HG02870 (cell line): ENCODE results near the gene ENPP5.
"Not testable (repeated sequence)": the region's sequence is repeated elsewhere in the genome, so short reads cannot be mapped to it uniquely, and the experiment has no call there.

Experiments
- ATAC-seq: cut with Tn5 transposase; IDR thresholded peaks from one replicate; pipeline ENCODE4 v1.9.1; 2021; ENCODE audit warnings: mild to moderate bottlenecking, moderate library complexity; ENCODE audit not compliant: unreplicated experiment

ENPP5 gene

DNA sequence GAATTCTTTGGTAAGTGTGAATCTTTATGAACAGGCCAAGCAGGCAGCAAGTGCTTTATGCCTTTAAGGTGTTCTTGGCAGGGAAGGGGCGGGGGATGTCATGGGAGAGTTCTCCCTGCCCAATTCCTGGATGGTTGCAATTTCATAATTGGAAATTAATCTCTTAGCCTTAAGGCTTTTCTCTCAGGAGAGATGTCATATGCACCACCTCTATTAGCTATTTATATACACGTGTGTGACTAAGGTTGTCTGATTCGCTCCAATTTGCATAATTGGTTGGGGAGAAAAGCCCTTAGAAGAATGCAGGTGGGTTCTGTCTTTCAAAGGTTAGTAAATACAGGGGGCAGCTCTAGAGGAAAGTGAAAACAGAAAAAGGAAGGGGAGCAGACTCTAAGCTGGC is 5.2 kb upstream of the ENPP5 start:
- ATAC-seq = peak; percentile 44

GRCh38 chr6:46175446-46175845 is 4.7 kb upstream of the ENPP5 start:
- ATAC-seq = peak; percentile 78

DNA sequence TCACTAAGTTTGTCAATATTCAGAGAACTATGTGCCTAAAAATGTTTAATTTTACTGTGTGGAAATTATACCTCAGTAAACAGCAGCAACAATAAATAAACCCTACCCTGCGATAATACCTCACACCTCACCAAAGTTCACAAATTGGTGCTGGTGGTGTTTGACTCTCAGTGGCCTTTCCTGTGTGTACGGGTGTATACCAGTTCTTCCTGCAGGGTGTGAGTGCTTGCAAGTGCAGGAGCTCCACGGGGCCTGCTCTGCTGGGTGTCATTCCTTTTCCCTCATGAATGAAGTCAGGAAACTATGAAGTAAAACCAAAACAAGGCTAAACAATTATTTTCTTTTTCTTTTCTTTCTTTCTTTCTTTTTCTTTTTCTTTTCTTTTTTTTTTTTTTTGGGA is 4.1 kb upstream of the ENPP5 start:
- no peak for ATAC-seq

- ATAC-seq = no peak
Observed at GRCh38 chr6:46172176-46172575, 1.4 kb upstream of the ENPP5 start.

DNA sequence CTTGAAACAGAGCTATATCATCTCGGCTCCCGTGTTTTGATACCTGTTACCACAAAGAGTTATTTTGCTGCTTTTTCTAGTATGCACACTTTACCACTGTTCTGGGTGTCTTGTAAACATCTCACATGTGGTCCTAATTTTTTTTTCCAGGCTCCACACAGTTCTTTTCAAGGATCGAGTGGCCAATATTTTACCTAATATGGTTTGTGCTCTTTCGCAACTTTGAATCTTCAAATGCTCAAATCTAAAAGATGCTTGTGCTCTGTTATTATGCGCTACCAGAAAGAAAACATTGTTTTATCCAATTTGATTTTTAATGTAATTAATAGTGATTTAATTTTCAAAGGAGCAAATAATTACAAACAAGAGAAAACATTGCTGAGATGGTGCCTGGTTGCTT is 10.7 kb downstream of the ENPP5 start:
- ATAC-seq = no peak

- no peak for ATAC-seq
Observed at GRCh38 chr6:46159229-46159628, 11.6 kb downstream of the ENPP5 start.

DNA sequence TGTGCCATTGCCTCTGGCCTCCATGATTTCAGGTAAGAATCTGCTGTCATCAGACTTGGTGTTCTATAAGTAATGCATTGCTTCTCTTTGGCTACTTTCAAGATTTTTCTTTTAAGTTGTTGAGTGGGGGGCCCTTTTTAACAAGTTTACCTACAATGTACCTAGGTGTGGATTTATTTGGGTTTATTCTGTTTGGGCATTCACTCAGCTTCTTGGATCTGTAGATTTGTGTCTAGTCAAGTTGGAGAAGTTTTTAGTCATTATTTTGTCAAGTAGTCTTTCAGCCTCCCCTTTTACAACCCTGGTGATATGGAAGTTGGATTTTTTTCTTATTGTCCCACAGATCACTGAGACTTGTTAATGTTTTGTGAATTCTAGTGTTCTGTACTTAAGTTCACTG is 14.1 kb downstream of the ENPP5 start:
- ATAC-seq = no peak

- not testable (repeated sequence) for ATAC-seq
Observed at GRCh38 chr6:46149066-46149465, 21.7 kb downstream of the ENPP5 start.

GRCh38 chr6:46144270-46144669 is 26.5 kb downstream of the ENPP5 start:
- no peak for ATAC-seq

- ATAC-seq = peak; percentile 63
Observed at GRCh38 chr6:46138281-46138680, 32.5 kb downstream of the ENPP5 start.

- ATAC-seq = peak; percentile 43
Observed at GRCh38 chr6:46137387-46137786, 33.4 kb downstream of the ENPP5 start.

GRCh38 chr6:46136831-46137230 is 33.9 kb downstream of the ENPP5 start:
- no peak for ATAC-seq

DNA sequence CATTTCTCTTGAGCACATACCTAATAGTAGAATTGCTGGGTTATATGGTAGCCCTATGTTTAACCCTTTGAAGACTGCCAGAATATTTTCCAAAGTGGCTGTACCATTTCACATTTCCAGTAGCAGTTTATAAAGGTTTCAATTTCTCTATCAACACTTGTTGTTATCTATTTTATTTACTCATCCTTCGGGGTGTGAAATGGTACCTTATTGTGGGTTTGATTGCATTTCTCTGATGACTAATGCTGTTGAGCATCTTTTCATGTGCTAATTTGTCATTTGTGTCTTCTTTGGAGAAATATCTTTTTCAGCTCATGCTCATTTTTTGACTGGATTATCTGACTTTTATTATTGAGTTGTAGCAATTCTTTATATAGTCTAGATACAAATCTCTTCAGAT is 35.6 kb downstream of the ENPP5 start:
- ATAC-seq = no peak

DNA sequence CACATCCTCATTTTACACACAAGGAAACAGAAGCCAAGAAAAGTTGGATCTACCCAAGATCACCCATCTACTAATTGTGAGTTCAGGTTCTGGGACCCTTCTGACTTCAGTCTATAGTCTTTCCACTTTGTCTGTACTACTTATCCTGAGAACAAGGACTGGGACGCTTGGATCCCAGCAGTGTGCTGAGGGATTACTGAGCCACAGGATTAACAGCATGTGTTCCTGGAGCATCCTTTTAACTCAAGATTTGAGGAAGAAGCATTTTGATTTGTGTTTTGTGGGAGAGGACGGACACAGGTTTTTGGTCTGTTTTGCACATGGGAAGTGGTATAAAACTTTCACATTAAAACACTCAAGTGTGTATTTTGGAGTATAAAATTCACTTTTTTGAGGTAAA is 36.6 kb downstream of the ENPP5 start:
- no peak for ATAC-seq

DNA sequence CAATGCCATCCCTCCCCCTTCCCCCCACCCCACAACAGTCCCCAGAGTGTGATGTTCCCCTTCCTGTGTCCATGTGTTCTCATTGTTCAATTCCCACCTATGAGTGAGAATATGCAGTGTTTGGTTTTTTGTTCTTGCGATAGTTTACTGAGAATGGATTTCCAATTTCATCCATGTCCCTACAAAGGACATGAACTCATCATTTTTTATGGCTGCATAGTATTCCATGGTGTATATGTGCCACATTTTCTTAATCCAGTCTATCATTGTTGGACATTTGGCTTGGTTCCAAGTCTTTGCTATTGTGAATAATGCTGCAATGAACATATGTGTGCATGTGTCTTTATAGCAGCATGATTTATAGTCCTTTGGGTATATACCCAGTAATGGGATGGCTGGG is 39.5 kb downstream of the ENPP5 start:
- not testable (repeated sequence) for ATAC-seq

GRCh38 chr6:46130666-46131065 is 40.1 kb downstream of the ENPP5 start:
- ATAC-seq = no peak

DNA sequence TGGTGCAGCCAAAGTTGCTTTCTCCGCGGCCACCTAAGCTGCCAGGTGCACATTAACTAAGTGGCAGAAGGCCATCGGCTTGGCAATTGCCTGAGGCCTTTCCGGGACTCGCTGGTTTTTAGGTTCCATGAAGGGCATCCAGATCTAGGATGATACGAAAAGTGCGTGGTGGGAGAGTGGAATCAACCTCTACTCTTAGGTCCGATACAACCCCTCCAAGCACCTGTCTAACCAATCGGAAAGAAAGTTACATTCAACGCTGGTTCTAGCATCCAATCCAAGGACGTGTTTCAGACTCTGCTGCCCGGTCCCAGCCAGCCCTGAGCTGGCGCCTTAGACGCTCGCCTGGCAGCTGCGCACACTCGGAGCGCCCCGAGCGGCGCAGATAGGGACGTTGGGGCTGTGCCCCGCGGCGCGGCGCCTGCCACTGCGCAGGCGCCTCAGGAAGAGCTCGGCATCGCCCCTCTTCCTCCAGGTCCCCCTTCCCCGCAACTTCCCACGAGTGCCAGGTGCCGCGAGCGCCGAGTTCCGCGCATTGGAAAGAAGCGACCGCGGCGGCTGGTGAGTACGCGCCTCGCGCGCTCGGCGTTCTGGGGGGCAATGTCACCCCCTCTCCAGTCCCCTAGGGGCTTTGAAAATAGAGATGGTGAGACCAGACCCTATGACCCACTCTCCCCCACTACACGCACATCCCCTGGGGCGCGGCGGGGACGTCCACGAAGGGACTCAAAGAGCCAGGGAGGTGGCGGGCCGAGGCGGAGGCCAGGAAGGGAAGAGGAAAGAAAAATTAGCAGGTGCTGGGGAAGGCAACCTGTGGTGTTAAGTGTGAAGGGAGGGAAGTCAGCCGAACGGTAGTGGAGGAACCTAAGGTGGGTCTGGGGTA is 40.9 kb downstream of the ENPP5 start, which contains the start of gene ENPP4:
Gene ENPP4 (plus strand): TSS at position 361 of the 883 bp plus-strand sequence. CDS start 9,595 bp downstream, outside the sequence.
- ATAC-seq = peak; percentile 92

DNA sequence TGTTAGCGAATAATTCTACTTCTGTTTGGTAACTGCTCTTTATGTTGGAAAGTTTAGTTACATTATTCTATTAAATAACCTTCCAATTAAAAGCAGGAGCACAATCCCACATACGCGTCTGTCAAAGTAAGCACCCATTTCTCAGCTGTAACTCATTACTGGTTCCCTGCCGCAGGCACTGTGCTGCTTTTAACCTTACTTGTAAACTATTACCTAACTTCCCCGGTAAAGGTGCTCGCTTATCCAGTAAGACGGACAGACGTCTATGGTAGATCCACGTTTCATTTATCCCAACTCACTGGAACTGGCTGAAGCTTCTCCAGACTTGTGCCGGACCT is 41.5 kb downstream of the ENPP5 start:
- peak; percentile 9 for ATAC-seq

GRCh38 chr6:46128476-46128875 is 42.3 kb downstream of the ENPP5 start:
- ATAC-seq = peak; percentile 34

DNA sequence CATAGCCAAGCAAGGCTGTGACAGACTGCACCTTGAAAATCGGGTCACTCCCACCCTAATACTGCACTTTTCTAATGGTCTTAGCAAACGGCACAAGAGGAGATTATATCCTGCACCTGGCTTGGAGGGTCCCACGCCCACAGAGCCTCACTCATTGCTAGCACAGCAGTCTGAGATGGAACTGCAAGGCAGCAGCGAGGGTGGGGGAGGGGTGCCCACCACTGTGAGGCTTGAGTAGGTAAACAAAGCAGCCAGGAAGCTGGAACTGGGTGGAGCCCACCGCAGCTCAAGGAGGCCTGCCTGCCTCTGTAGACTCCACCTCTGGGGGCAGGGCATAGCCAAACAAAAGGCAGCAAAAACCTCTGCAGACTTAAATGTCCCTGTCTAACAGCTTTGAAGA is 51.1 kb downstream of the ENPP5 start:
- not testable (repeated sequence) for ATAC-seq

DNA sequence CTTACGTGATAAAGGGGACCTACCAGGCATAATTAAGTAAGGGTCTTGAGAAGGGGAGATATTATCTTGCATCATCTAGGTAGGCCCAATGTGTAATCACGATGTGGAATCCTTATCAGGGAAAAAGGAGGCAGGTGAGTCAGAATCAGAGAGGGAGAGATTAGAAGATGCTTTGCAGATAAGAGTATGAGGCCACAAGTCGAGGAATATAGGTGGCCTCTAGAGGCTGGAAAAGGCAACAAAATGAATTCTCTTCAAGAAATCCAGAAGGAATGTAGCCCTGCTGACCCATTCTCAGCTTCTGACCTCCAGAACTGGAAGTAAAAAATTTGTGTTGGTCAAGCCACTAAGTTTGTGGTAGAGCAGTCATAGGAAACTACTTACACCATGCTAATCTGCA is 51.9 kb downstream of the ENPP5 start:
- no peak for ATAC-seq

GRCh38 chr6:46118157-46118556 is 52.6 kb downstream of the ENPP5 start:
- ATAC-seq = no peak

DNA sequence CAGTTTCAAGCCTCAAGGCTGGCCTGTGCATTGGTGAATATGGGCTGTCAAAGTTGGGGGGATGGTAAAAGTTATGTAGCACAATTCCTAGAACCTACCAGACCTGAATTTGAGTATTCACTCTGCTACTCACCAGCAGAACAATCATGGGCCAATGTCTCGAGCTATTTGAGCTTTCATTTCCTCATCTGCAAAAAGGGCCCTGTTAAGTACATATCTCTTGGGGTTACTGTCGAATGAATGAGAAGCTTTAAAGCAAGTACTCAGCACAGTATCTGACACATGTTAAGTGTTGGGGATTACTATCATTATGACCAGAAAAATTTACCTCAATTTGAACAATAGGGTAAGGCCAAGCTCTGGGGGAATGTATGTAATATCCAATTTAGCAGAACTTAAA is 54.5 kb downstream of the ENPP5 start:
- no peak for ATAC-seq
